ENCODE measurements around the gene FZD8. TPM values are rescaled to one million over a fixed set of nuclear protein-coding genes. Genes with fewer than 3 reads are reported as not detected.
"Not testable (repeated sequence)": the region's sequence is repeated elsewhere in the genome, so short reads cannot be mapped to it uniquely, and the experiment has no call there.

The FZD8 gene, protein sequence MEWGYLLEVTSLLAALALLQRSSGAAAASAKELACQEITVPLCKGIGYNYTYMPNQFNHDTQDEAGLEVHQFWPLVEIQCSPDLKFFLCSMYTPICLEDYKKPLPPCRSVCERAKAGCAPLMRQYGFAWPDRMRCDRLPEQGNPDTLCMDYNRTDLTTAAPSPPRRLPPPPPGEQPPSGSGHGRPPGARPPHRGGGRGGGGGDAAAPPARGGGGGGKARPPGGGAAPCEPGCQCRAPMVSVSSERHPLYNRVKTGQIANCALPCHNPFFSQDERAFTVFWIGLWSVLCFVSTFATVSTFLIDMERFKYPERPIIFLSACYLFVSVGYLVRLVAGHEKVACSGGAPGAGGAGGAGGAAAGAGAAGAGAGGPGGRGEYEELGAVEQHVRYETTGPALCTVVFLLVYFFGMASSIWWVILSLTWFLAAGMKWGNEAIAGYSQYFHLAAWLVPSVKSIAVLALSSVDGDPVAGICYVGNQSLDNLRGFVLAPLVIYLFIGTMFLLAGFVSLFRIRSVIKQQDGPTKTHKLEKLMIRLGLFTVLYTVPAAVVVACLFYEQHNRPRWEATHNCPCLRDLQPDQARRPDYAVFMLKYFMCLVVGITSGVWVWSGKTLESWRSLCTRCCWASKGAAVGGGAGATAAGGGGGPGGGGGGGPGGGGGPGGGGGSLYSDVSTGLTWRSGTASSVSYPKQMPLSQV
- total RNA-seq, result 10 to 100 TPM; 13.9 to 25.5 TPM
- long read RNA-seq, full-length matches to known transcripts, result 5 of 5 reads
- long read RNA-seq, partial matches to known transcripts, result 0 of 5 reads
- long read RNA-seq, other reads (novel, unspliced or antisense), result 0 of 5 reads

DNA sequence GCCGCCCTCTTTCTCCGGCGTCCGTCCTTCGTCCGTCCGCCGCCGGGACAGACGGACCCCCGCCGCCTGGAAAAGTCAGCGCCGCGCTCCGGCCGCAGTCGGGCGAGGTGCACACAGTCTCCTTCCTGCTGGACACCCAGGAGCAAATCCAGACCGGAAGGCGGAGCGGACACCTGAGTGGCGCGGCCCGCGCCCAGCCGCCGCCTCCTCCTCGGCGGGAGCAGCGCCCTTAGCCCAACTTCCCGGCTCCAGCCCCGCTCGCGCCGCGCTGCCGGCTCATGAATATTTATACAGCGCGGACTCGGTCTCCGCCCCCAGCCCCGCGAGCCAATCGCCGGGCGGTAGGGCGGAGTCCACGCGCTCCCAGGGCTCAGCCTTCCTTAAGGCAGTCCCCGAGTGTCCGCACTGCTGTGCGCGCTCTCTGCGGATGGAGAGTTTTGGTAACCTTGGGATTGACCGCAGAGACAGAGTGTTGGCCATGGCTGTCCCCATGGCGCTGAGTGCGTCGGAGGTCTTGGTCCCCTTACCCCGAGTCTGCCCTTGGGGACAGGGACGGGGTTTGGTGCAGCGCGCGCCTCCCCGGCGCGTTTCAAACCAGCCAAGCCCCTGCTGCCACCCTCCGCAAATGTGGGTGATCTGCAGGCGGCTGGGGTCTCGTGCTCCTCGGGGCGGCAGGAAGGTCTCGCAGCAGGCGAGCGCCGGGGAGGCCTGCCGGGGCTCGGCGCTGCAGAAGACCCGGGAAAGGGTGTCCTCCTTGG is at the start of gene FZD8:
Gene FZD8 (minus strand): TSS at position 262 of the 758 bp plus-strand sequence. CDS start 867 bp downstream, outside the sequence.
- ATAC-seq, result peak; percentile 88
- intact Hi-C loops (cut with DNase I, micrococcal nuclease), result no loop called here
- peak; percentile 91 to 94 for DNase-seq

DNA sequence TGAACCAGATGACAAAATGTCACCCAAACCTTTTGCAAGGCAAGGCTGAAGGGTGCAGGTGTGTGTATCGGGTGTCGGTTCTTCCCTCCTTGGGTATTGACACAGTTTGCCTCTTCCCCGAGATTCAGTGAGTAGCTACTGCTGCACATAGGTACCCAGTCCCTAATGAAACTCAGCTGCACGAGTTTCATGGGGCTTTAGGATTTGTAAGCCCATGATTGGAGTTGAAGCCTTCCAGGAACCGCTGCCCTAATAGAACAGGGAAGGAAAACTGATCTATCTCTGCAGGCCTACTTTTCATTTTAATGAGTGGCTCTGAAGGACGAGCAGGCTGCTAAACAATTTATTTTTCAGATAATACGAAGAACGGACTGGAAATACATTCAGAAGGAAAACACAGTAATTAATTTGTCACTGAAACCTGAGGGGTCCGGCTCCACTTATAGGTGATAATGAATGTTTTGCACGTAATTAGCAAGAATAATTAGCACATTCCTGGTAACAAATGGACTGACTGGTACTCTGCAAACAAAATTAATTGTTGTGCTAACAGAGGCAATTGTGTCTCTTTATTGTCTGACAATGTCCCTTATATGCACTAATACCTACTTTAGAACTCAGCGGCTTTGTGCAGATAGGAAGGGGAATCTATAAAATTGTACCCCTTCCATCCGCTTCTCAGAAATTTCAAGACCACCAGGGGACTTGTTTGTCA is 49.6 kb upstream of the FZD8 start:
- intact Hi-C loops (cut with DNase I, micrococcal nuclease), result no loop called here
- ATAC-seq (no peak), DNase-seq (no peak)

DNA sequence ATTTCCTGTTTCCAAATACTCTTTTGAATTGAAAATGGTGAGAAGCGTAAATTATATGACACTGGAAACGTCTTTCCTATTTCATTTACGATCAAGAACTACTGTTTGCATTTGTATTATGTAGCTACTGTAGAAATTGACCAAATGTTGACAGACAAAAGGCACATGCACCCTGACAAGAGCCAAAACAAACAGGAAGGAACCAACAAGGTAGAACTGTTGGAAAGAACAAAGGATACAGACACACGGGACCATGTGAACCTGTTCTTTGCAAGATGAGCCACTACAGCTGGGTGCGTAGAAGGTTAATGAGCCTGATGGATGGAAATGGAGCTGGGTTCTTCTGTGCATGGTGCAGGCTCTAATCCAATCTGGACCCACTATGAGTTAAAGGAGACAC is 48.4 kb upstream of the FZD8 start:
- ATAC-seq (peak; percentile 85), DNase-seq (peak in 1 of 2 donors; percentile 29)
- intact Hi-C loops (cut with DNase I, micrococcal nuclease), result no loop called here

DNA sequence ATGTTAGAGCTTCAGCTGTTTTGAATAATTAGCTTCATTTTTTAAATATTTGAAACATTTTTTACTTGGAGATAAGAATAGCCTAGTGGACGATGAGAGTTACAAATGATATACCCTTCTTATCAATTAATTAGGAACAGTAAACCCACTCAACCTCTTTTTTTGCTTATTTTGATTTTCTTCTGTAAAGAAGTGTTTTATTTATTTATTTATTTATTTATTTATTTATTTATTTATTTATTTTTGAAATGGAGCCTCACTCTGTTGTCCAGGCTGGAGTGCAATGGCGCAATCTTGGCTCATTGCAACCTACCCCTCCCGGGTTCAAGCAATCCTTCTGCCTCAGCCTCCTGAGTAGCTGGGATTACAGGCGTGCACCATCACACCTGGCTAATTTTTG is 43.8 kb upstream of the FZD8 start:
- intact Hi-C loops (cut with DNase I, micrococcal nuclease); DNase-seq; ATAC-seq: not testable (repeated sequence)

DNA sequence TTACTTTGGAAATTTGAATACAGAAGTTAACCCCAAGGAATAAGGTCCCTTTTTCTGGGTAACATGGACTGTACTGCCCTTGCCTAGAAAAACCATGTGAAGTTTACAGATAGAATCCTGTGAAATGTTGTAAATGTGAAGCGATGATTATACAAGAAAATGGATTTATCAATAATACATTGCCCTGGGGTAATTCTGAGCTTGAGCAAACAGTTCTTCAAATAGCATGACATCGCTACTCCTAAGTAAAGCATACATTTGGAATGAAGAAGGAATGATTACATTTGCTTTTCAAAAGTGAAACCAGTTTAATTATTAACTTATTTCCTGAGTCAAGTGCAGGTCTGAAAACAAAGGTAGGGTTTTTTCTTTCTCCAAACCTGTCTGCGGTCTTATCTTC is 43.3 kb upstream of the FZD8 start:
- DNase-seq (no peak), ATAC-seq (peak; percentile 91)
- intact Hi-C loops (cut with DNase I, micrococcal nuclease), result no loop called here

DNA sequence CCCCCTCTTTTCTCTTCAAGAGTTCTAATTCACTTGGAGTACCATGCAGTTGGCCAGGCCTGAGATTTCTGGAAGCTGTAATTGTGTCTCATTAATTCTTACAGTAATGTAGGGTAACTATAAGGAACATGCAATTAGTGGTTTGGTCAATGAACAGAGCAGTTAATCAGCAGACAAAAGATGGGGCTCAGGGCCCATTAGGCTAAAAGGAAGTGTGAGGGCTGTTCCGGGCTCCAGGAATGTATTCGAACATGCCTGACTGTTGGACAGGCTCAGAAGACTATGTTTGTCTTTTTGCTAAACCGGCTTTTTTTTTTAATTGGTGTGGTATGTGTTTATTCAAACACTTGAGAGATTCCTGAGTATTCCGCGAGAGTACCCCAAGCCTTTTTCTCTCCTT is 42.5 kb upstream of the FZD8 start:
- intact Hi-C loops (cut with DNase I, micrococcal nuclease), result no loop called here
- no peak for ATAC-seq
- DNase-seq, result no peak

DNA sequence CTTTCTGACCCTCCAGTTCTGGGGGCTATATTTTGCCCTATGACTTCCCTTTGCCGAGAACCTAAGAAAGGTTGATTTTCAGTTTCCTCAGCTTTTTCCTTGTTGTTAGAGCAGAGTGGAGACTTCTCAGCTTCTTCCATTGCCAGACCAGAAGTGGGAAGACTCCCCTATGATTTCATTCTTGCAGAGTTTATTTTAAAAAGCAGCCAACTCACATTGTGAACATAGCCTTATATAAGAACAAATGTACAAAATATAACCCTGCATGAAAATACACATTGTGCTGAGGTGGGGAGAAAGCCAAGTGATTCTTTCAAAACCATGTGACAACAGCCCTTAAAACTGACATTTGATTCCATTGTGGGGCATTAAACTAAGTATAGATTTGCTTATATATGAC is 33.8 kb upstream of the FZD8 start:
- ATAC-seq (no peak), DNase-seq (no peak)
- intact Hi-C loops (cut with DNase I, micrococcal nuclease), result no loop called here

DNA sequence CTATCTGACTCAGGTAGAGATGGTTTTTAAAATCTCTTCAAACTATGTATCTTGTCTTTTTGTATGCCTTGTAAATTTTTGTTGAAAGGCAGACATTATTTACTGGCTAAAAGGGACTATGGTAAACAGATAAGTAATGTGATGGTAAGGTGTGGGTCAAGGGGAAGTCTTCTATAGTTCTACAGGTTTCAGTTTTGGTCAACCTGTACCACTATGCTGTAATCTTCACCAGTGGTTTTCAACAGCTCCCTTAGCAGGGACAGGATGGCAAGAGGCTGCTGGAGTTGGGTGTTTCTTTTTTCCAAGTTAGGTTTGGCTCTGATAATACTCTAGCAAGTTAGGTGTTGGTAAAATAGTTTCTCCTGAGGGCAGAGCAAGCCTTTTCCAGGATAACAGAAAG is 32.7 kb upstream of the FZD8 start:
- intact Hi-C loops (cut with DNase I, micrococcal nuclease), result no loop called here
- DNase-seq (no peak), ATAC-seq (no peak)

DNA sequence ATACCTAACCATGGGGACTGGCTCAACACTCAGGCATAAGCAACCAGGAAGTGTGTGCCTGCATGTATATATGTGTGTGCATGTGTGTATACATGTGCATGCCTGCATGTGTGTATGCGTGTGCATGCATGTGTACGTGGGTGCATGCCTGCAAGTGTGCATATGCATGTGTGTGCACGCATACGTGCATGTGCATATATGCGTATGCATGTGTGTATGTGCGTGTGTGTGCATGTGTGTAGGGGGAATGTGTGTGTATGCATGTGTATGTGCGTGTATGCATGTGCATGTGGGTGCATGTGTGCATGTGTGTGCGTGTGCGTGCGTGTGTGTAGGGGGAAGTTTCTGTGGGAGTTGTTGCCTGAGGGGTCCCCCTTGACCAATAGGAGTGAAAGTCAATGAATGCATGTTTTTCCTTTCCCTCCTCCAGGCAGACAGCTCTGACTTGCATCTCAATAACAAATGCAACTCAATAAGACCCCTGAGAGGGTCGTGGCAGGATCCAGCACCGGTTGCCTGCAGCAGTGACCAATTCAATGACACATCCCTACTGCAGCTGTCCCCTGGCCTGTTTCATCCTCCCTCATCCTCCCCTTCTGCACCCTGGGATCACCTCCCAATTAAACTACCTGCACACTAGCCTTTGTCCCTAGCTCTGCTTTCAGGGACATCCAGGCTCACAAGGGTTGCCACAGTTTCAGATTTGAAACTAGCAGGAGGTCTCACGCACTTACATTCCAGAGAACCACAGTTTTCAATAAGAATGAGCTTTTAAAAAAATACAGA is 27.0 kb upstream of the FZD8 start:
- ATAC-seq (no peak), DNase-seq (no peak)
- intact Hi-C loops (cut with DNase I, micrococcal nuclease), result no loop called here

DNA sequence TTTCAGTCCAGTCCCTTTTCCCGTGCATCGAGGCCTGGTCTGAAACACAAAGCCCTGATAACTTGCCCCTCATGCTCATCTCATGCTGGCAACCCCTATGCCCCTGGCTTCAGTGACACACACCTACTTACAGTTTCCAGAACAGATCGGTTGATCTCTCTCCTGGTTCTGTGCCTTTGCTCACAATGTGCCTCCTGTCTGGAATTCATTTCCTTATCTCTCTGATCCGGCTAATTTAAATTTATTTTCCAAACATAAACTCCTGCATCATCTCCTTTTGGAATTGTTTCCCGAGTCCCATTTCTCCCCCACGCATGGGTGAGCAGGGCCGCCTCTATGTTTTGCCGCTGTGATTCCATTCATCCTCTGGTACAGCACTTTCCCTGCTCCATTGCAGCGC is 25.9 kb upstream of the FZD8 start:
- intact Hi-C loops (cut with DNase I, micrococcal nuclease), result no loop called here
- DNase-seq (no peak), ATAC-seq (no peak)

DNA sequence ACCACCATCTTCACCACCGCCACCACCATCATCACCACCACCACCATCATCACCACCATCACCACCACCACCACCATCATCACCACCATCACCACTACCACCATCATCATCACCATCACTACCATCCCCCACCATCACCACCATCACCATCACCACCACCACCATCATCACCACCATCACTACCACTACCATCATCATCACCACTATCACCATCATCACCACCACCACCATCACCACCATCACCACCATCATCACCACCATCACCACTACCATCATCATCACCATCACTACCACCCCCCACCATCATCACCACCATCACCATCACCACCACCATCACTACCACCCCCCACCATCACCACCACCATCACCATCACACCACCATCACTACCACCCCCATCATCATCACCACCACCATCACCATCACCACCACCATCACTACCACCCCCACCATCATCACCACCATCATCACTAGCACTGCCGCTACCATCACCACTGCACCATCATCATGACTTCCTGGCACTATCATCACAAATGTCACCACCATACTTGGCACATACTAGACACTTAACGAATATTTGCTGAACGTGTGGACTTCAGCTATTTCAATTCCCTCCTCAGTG is 25.3 kb upstream of the FZD8 start:
- intact Hi-C loops (cut with DNase I, micrococcal nuclease), result no loop called here
- DNase-seq (no peak), ATAC-seq (no peak)

DNA sequence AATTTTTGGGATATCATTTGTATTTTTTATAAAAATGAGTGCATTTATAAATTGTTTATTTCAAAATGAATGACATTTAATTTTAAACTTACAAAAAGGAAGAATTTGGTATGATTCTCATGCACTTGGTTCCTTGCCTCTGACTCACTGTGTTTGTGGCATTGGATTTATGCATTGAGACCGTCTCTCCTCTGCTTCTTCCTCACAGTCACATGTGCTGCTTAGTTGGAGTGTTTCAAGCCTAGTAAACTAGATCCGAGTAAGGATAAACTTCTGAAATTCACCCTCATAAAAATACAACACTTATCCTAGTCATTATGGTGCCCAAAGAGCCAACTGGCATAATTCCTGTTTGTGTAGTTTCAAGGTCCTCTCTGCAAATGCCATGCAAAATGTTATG is 19.1 kb upstream of the FZD8 start:
- intact Hi-C loops (cut with DNase I, micrococcal nuclease), result no loop called here
- ATAC-seq (no peak), DNase-seq (no peak)

DNA sequence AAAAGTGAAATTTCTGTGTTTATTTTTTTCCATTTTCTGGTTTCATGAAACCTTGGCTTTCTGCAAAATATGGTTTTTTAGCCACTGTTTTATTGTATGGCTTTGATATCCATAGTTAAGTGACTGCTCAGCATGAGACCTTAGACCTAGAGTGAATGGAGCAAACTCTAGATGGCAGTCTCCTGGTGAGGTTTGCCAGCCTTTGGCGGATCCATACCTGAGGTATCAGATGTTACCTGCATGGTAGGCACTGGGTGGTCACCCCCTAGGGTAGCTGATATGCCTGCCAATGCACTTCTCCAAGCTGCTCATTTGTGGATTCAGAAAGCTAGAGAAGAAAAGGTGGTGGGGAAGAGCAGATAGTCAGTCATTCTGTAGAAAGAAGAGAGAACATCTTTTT is 17.4 kb upstream of the FZD8 start:
- DNase-seq, result no peak
- ATAC-seq, result no peak
- intact Hi-C loops (cut with DNase I, micrococcal nuclease), result no loop called here

DNA sequence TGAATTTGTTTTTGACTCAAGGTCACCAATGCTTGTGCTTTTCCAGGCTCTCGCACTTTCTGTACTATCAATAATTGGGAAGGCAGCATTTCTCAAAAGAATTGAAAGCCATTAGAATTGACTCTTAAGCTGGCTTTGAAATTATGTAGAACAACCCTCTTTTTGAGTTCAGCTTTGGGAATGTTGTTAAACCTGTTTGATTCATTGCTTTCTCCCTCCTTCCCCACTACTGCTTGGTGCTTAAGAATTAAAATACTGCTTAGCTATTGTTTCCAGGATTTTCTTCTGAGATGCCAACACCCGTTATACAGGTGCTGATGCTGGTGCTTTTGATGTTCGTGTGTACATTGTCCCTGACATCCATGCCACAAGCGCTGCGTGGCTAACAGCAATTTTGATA is 15.5 kb upstream of the FZD8 start:
- DNase-seq (no peak), ATAC-seq (no peak)
- intact Hi-C loops (cut with DNase I, micrococcal nuclease), result no loop called here

DNA sequence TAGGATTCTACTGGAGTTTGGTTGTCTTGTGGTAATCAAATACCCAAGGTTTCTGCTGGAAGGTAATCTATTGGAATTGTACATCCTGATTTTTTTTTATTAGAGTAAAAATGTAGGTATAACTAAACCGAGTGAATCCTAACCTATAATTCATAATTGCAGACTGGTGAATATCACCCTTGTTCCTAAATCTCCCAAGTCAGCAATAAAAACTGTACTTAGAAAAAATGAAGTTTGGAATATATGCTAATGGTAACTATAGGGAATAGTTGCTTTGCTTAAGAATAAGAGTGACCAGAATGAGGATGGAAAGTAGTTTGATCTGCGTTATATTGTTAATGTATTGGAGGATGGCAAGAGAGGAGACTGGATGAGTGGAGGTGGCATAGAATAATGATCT is 10.7 kb upstream of the FZD8 start:
- intact Hi-C loops (cut with DNase I, micrococcal nuclease), result no loop called here
- ATAC-seq (no peak), DNase-seq (no peak)

DNA sequence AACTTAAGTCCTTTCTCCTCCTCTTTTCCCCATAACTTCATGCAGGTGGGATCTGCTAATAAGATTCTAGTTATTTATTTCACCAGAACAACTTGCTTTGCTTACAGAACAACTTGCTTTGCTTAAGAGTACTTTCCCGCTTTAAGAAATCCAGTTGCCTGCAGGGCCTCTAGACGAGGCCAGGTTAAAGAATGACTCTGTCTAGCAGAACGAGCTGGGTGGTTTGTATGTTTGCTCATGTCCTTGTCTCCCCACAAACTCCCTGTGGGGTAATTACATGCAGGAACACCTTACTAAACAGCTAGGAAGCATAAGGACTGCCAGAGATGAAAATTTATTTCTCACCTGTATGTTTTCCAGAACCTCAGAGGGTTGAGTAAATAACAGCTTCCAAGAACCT is 8.8 kb upstream of the FZD8 start:
- no peak for DNase-seq
- no peak for ATAC-seq
- intact Hi-C loops (cut with DNase I, micrococcal nuclease), result no loop called here

DNA sequence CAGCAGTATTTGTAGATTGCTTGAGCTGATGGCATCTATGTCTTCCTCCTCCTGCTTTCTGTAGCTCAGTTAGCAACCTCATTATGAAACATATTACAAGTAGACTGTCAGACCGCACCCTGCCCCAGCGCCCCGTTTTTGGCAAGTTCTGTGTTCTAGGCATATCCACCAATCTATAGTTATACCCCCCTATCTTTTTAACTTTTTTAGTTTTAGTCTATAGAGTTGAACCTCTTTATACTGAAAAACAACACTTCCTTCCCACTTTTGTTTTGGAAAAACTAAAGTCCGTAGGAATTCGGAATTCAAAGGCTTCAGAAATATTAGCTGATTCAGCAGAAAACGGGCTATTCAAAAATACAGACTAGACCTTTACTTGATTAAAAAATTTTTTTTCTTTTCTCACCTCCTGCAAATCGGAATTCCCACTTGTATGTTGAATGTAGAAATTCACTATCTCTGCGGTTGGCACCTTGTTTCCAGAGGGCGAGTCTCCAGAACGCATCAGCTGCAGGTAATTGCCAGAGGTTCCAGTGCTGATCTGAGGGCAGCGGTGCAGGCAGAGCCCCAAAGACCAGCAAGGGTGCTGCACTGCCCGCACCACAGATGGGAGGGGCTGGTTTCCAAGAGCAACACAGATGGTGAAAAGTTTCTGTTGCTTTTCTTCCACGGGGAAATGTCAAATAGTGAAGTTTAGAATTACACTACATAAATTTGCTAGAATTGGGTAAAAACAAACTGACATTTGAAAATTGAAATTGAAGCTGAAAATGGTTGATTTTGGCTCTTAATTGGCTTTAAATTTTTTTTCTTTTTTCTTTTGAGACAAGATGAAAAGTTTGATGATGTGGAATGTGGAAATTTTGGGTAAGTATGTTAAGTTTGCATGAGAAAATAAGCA is 2.2 kb upstream of the FZD8 start:
- intact Hi-C loops (cut with DNase I, micrococcal nuclease), result no loop called here
- no peak for ATAC-seq
- DNase-seq, result no peak
